AG20443 (cell line): ENCODE results near the gene CGB2.
"Not testable (repeated sequence)": the region's sequence is repeated elsewhere in the genome, so short reads cannot be mapped to it uniquely, and the experiment has no call there.

Experiments used
- DNase-seq: peaks from one replicate; pipeline ENCODE4 v3.0.0; 2012; ENCODE audit warnings: low spot score, mixed read lengths

CGB2 gene

DNA sequence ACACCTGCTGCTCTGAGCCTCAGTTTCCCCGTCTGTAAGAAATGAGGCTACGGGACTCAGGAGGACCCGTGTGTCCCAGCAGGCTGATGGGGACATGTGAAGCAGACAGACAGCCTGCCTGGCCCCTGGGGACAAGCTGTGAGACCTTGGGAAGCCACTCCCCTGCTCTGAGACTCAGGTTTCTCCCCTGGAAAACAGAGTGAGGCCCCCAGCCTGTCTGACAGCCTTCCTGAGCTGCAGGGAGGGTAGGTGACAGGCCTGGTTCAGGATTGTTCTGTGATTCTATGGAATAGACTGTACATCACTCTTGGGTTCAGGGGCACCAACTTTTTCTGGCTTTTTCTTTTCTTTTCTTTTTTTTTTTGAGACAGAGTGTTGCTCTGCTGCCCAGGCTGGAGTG lies 35.9 kb downstream of the CGB2 start:
- DNase-seq, result no peak

DNA sequence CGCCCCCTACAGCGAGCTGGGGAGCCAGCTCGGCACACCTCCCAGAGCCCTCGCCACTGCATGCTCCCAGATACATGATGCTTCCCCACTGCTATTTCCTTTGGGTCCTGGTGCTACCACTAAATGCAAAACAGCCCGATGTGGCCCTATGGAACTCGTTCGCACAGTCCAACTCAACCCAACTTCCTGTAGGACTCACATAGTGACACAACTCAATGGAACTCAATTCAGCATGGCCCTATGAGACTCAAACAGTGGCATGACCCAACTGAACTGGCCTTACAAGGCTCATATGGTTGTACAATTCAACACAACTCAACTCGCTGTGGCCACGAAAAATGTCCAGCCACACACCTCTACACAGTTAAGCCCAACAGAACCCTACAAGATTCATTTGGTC lies 37.3 kb downstream of the CGB2 start:
- DNase-seq, result no peak

DNA sequence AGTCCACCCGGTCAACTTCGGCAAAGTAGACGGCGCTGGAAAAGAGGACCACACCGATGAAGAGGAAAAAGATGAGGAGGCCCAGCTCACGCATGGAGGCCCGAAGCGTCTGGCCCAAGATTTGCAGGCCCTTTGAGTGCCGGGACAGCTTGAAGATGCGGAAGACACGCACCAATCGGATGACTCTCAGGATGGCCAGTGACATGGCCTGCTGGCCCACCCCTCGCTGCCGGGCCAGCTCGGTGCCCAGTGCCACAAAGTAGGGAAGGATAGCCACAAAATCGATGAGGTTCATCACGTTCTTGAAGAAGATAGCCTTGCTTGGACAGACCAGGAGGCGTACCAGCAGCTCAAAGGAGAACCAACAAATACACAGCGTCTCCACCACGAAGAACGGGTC lies 38.7 kb downstream of the CGB2 start:
- no peak for DNase-seq

DNA sequence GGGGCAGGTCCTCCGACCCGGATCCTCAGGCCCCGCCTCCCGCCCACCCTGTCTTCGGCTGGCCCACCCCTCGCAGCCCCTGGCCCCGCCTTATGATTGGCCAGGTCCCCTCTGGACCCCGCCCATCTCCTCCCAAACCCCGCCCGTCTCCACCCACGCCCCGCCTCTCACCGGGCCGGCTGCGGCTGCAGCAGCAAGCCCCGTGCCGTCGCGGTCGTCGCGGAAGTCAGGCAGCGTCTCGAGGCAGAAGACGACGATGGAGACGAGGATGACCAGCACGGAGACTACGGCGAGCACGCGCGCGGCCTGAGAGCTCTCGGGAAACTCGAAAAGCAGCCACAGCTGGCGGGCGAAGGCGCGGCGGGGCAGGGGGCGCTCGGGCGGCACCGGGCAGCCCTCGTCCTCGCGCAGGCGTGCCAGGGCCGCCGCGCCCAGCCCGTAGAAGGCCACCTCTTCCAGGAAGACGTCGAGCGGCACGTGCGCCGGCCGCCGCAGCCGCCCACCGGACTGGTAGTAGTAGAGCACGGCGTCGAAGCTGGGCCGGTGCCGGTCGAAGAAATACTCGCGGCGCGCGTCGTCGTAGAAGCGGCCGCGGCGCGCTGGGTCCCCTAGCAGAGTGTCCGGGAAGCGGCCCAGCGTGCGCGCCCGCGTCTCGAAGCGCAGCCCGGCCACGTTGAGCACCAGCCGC lies 40.3 kb downstream of the CGB2 start:
- no peak for DNase-seq

DNA sequence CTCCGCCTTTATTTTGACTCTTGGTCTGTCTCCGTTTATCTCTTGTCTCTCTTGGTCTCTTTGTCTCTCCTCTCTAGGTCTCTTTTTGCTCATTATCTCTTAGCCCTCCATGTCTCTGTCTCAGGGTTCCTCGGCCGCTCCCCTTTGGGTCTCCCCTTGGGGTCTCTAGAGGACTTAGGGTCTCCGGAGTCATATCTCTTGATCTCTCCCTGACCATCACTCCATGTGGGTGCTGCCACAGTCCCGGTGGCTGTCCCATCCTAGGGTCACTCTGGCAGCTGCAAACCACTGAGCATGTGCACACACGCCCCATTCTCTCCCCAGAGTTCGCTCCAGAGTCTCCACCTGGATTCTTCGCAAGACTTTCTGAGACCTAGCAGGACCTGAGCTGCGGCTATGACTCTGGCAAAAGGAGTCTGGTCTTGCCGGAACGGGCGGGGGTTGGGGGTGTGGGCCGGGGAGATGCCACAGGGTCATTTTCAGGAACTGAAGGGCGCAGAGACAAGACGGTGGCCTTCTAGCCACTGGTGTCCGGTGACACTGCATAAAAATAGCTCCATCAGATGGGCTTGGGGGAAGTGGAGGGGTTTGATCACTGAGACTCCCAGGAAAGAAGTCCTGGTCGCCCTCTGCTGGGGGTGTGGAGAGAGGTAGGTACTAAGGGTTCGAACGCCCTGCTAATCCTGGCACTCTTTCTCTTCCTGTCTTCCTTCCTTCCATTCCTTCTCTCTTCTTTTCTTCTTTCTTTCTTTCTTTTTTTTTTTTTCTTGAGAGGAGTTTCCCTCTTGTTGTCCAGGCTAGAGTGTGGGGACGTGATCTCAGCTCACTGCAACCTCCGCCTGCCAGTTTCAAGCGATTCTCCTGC lies 42.1 kb downstream of the CGB2 start:
- DNase-seq, result no peak

DNA sequence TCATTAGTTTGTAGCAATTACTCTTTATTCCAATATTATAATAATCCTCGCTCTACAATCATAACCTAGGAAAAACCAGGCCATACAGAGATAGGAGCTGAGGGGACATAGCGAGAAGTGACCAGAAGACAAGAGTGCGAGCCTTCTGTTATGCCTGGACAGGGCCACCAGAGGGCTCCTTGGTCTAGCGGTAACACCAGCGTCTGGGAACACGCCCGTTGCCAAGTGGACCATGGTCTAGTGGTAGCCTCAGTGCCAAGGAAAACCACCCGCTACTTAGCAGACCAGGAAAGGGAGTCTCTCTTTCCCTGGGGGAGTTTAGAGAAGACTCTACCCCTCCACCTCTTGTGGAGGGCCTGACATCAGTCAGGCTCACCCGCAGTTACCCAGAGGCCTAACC lies 43.2 kb downstream of the CGB2 start:
- DNase-seq, result not testable (repeated sequence)

DNA sequence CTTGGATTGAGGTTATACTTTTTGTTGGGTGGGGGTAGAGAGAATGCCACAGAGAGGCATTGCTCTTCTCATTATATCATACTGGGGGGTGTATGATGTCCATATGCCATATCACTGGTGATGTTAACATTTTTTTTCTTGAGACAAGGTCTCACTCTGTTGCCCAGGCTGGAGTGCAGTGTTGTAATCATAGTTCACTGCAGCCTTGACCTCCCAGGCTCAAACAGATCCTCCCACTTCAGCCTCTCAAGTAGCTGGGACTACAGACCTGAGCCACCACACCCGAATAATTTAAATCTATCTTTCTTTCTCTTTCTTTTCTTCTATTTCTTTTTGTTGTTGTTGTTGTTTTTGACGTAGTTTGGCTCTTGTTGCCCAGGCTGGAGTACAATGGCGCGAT lies 48.7 kb downstream of the CGB2 start:
- DNase-seq, result no peak

DNA sequence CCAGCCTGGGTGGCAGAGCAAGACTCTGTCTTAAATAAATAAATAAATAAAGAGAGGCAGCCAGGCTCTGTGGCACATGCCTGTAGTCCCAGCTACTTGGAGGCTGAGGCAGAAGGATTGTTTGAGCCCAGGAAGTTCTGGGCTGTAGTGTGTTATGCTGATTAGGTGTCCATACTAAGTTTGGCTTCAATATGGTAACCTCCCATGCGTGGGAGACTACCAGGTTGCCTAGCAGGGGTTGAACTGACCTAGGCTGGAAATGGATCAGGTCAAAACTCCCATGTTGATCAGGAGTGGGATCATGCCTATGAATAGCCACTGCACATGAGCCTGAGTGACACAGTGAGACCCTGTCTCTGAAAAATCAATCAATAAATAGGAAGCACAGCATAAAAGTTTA lies 49.6 kb downstream of the CGB2 start:
- no peak for DNase-seq
